Measurements from ENCODE around the gene DYNC2I2. TPM values are rescaled to one million over a fixed set of nuclear protein-coding genes. Genes with fewer than 3 reads are reported as not detected.

Gene DYNC2I2
- polyA plus RNA-seq, 1 of the 3 experiments (the other 2 are of a cell fraction), result 73.7 TPM

- Histone ChIP-seq H3K9me2 (no peaks in the 10 kb centered on the region), H3K79me2 (ENCODE audit: insufficient read depth) (0 out of 2 replicates have a peak, but pooled peaks cover 6% of the 10 kb centered on the region), H3K9me3 (no peaks in the 10 kb centered on the region), H2AFZ (ENCODE audit: low read depth) (no peak overlapping the region), H3K4me2 (no peak overlapping the region), H3K27me3 (ENCODE audit: insufficient read depth) (no peaks in the 10 kb centered on the region), H3F3A (replicated peaks; ENCODE audit: insufficient read depth) (peaks cover 14% of the 10 kb centered on the region), H3K4me1 (ENCODE audit: control insufficient read depth in 1 of 2, insufficient read depth in 2 of 2, low read depth in 1 of 2, low read length in 1 of 2) (no peaks in the 10 kb centered on the region), H4K20me1 (ENCODE audit: insufficient read depth) (no peaks in the 10 kb centered on the region), H3K27ac (ENCODE audit: low read depth in 2 of 2, low read length in 1 of 2) (no peak overlapping the region), H3K4me3 (ENCODE audit: low read depth in 2 of 2, low read length in 1 of 2) (no peak overlapping the region), H3K36me3 (replicated peaks in 1 of 2; ENCODE audit: control insufficient read depth in 1 of 2, insufficient read depth in 2 of 2, low read length in 1 of 2) (peaks cover 70 to 85% of the 10 kb centered on the region in 2 experiments), H3K9ac (no peak overlapping the region)
- 94% methylated on average over 4 of the region's 4 CpGs for WGBS (ENCODE audit: low lambda C conversion rate)
- ChIA-PET POLR2A (no interaction called here), CTCF (interaction anchor here (1.0 kb wide), 1 partner anchor 29 kb away, joined by 3 read pairs; no protein-coding TSS in a partner anchor)
- no peak for DNase-seq
- TF ChIP-seq JUND (IDR thresholded peaks at IDR 0.05) (no peak), CTCF (IDR thresholded peaks at IDR 0.05) (no peak), FOSL2 (IDR thresholded peaks at IDR 0.05; ENCODE audit: borderline replicate concordance, low read depth) (no peak), FOXJ3 (CRISPR knock-in tag; IDR thresholded peaks at IDR 0.05) (no peak), FOXM1 (IDR thresholded peaks at IDR 0.05; ENCODE audit: low read depth) (no peak), MEF2A (IDR thresholded peaks at IDR 0.05; ENCODE audit: borderline replicate concordance, low read depth) (no peak), SMC3 (IDR thresholded peaks at IDR 0.05; ENCODE audit: low read depth, low read length) (no peak), EZH2phosphoT487 (IDR thresholded peaks at IDR 0.05; ENCODE audit: borderline replicate concordance, low read depth) (no peak), RAD21 (IDR thresholded peaks at IDR 0.05; ENCODE audit: low read length) (no peak), TAF1 (IDR thresholded peaks at IDR 0.05; ENCODE audit: borderline replicate concordance, low read depth, low read length) (no peak)
Observed at GRCh38 chr9:128595471-128595870, 61.2 kb downstream of the DYNC2I2 start.

- Histone ChIP-seq H3K9ac (no peak overlapping the region), H3K4me2 (no peak overlapping the region), H3K4me3 (ENCODE audit: low read depth in 2 of 2, low read length in 1 of 2) (no peak overlapping the region), H3K36me3 (replicated peaks in 1 of 2; ENCODE audit: control insufficient read depth in 1 of 2, insufficient read depth in 2 of 2, low read length in 1 of 2) (peaks cover 67 to 78% of the 10 kb centered on the region in 2 experiments), H3F3A (replicated peaks; ENCODE audit: insufficient read depth) (peaks cover 11% of the 10 kb centered on the region), H3K79me2 (ENCODE audit: insufficient read depth) (0 out of 2 replicates have a peak, but pooled peaks cover 6% of the 10 kb centered on the region), H4K20me1 (ENCODE audit: insufficient read depth) (no peaks in the 10 kb centered on the region), H2AFZ (ENCODE audit: low read depth) (no peak overlapping the region), H3K27ac (ENCODE audit: low read depth in 2 of 2, low read length in 1 of 2) (no peak overlapping the region), H3K4me1 (ENCODE audit: control insufficient read depth in 1 of 2, insufficient read depth in 2 of 2, low read depth in 1 of 2, low read length in 1 of 2) (no peaks in the 10 kb centered on the region), H3K27me3 (ENCODE audit: insufficient read depth) (no peaks in the 10 kb centered on the region), H3K9me2 (no peaks in the 10 kb centered on the region), H3K9me3 (no peaks in the 10 kb centered on the region)
- CTCF ChIA-PET, result no interaction called here
- POLR2A ChIA-PET, result no interaction called here
- 94% methylated on average over 9 of the region's 9 CpGs for WGBS (ENCODE audit: low lambda C conversion rate)
- TF ChIP-seq NFIC (IDR thresholded peaks at IDR 0.05; ENCODE audit: borderline replicate concordance) (no peak), SIN3A (IDR thresholded peaks at IDR 0.05; ENCODE audit: borderline replicate concordance, low read depth, low read length) (no peak), RAD21 (IDR thresholded peaks at IDR 0.05; ENCODE audit: low read length) (no peak), GABPA (IDR thresholded peaks at IDR 0.05; ENCODE audit: low read depth) (no peak), TEAD4 (IDR thresholded peaks at IDR 0.05; ENCODE audit: borderline replicate concordance, insufficient read depth) (no peak), RXRA (IDR thresholded peaks at IDR 0.05; ENCODE audit: borderline replicate concordance, low read depth) (no peak)
- DNase-seq, result no peak
Observed at GRCh38 chr9:128593856-128594255, 62.8 kb downstream of the DYNC2I2 start.

Data from SK-N-SH (cell line).